Renal cortical epithelial cell (primary cell): ENCODE measurements around the gene MDFIC. TPM values are rescaled to one million over a fixed set of nuclear protein-coding genes. Genes with fewer than 3 reads are reported as not detected.
A peak's percentile ranks its signal among the peaks of the same experiment; 100 is the strongest.

Source experiments
- DNase-seq: peaks from one replicate; pipeline ENCODE4 v3.0.0-alpha.2; 2011; ENCODE audit warnings: low read depth
- total RNA-seq: library from RNA; depleted of rRNA; stranded (reverse); fragments of >200 nt; gene quantifications from 2 replicates; pipeline ENCODE4 v1.2.3, GENCODE V29; 2014

The MDFIC gene
- total RNA-seq, 1 donor from 2014 or later = 18.7 TPM

DNA sequence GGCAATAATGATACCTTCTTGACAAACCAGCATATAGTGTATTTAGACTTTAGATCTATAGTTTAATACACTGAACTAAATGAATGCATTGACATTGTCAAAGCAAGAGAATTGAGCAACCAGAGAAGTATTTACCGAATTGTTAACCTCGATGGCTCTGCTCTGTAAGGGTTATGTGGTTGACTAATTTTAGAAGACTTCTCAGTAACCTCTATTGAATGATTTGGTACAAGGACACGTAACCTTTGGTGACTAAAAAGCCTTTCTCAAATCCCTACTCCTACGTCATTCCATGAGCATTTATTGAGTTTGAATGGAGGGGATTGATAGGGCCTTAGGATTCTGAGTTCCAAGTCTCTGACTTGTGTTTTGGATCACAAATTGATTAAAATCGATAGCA is 67.6 kb downstream of the MDFIC start:
- DNase-seq = no peak

GRCh38 chr7:114997487-114998404 is 75.9 kb downstream of the MDFIC start:
- no peak for DNase-seq

DNA sequence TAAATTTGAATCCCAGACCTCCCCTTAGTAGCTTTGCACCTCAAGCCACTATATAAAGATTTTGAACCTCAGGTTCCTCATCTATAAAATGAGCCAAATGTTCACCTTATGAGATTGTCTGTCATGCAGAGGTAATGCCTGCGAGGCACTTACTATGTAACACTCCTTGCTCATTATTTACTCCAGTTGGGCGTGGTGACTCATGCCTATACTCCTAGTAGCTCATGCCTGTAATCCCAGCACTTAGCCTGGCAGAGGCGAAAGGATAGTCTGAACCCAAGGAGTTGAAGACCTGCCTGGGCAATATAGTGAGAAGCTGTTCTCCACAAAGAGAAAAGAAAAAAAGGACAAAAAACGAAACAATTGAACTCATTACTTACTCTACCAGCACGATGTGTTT is 82.2 kb downstream of the MDFIC start:
- peak; percentile 36 for DNase-seq

- DNase-seq = peak; percentile 61
Observed at GRCh38 chr7:115005251-115005650, 83.4 kb downstream of the MDFIC start.

DNA sequence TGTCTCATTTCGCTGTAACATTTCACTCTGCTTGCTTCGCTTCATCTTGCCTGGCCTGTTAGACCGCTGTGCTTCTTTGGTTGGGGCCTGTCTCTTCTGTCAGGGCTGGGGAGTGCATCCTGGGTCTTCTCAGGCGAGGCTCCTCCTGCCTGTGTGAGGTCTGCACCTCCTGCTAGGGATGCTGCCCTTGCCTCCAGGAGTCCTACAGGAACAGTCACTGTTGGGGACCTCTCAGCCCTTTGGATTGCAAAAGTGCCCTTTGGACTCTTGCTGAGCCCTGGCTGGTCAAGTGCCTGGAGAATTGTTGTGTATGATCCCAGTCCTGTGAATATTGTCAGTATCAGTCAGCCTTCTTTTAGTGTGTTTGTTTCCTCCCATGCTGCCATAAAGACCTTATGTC is 84.1 kb downstream of the MDFIC start:
- DNase-seq = peak; percentile 43

DNA sequence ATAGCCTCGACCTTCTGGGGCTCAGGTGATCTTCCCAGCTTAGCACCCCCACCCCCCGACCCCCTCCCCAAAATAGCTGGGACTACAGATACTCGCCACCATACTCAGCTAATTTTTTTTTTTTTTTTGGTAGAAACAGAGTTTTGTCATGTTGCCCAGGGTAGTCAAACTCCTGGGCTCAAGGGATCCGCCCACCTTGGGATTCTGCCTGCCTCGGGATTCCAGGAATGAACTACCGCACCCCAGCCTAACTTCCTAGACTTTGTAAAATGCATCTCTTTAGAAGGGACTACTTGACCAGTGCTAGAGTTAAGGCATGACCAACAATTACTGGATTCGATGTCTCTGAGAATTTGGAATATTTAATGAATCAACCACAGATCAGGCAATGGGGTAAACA is 85.9 kb downstream of the MDFIC start:
- DNase-seq = no peak

DNA sequence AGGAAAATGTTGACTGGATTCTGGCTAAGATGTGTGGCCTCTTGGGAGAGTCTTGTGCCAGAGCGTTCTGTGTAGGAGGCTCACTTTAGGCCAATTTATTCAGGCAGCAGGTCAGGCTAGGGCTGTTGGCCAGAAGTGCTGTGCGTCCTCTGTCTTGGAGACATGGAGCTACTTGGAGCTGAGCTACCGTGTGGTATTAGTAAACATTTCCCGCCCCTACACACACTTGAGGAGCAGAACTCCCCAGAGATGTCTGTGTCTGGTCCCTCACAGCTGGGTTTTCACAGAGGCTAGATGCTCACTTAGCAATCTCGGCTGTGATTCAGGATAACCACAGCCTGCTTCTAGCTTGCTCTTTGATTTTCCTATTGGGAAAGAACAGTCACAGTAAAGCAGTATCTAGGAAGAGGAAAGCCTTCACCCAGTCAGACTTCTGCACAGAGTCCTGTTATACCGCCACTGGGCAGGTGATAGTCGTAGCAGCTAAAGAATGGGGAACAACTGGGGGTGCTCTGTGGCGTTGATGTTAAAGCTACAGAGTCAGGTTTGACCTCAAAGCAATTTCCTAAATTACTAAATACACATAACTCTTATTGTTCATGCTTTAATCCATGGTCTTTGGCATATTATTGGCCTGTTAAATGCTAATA is 86.7 kb downstream of the MDFIC start:
- DNase-seq = no peak

- DNase-seq = no peak
Observed at GRCh38 chr7:115009139-115009538, 87.2 kb downstream of the MDFIC start.

DNA sequence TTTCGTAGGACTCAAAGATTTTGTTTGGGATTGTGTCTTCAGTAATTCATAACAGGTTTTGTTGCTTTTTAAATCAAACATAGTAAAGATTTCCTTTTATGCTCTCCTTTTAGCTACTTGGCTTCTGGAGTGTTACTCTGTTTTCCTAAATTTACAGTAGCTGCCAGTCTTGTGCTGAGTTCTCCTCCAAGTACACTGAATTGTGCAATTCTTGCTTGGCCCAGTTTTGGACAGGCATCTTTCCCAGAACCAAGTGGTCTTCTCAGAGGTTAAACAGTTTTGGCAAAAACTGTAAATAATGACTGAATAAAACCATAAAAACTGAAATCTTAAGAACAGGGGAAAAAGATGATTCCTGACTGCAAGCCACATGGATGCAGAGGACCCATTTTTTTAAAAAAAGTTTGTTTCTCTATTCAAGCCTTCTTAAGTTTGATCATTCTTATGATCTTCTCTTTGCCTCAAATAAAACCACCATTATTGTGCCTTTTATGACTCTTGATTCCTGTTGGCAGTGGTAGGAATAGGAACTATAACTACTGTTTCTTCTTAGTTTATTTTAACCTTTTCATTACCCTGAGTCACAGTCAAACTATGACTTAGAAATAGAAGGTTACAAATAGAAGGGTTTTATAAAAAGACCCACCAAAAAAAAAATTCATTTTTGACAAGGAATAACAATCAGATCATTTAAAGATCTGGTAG is 88.0 kb downstream of the MDFIC start:
- no peak for DNase-seq

DNA sequence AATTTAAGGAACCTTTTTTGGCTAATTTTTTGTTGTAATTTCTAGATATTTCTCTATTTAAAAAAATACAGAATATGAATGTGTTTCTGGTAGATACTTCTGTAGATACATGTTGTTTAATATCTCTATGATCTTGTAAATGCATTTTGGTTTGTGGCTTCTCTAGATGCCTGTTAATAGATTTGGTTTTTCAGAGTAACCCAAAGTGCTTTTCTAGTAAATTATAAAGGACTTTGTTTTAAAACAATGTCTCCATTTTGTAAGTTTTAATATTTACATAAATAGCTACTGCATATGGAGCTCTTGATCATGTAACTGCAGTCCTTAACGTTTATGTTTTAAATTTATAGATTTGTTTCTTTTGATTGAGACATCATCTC is 88.5 kb downstream of the MDFIC start:
- no peak for DNase-seq

DNA sequence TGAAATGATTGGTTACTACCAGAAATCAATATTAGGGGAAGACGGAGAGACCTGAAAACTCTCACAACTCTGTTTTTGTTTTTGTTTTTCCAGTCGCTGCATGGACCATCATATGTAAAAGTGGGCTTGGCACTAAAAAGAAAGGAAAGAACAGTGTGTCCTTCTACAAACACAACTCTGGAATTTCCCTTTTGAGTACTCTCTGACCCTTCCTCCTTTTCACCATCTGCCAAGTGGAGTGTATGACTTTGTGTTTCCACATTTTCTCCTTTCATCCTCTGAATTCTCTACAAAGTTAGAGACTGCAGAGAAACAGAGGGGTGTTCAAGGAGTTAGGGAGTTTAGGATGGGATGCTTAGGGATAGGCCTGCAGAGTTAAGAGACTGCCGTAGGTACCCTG is 92.0 kb downstream of the MDFIC start:
- no peak for DNase-seq

DNA sequence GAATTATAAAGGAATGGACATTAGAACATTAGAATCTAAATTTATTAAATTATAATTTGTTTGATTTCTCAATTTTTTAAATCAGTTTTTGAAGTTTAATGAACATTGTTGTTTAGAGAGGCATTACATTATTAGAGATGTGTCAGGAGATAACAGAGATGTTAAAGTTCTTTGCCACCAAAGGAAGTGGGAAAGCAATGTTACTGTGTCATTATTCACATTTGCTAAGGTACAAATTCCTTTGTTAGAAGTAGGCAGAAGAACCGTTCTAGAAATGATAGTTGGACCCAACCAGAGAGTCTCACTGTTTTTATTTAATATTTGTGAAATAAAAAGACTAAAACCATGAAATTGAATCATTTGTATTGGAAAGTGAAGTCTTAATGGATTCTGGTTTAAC is 92.9 kb downstream of the MDFIC start:
- no peak for DNase-seq

DNA sequence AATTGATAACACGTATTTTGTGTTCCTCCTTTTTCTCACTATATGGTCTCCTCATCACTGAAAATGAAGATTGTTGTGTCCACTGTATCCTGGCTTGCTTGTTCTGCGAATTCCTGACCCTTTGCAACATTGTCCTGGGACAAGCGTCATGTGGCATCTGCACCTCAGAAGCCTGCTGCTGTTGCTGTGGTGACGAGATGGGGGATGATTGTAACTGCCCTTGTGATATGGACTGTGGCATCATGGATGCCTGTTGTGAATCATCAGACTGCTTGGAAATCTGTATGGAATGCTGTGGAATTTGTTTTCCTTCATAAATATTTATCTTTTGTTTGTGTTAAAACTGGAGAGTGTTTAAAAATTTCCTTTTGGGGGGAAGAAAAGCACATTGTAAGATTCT is 93.7 kb downstream of the MDFIC start:
- peak; percentile 33 for DNase-seq

DNA sequence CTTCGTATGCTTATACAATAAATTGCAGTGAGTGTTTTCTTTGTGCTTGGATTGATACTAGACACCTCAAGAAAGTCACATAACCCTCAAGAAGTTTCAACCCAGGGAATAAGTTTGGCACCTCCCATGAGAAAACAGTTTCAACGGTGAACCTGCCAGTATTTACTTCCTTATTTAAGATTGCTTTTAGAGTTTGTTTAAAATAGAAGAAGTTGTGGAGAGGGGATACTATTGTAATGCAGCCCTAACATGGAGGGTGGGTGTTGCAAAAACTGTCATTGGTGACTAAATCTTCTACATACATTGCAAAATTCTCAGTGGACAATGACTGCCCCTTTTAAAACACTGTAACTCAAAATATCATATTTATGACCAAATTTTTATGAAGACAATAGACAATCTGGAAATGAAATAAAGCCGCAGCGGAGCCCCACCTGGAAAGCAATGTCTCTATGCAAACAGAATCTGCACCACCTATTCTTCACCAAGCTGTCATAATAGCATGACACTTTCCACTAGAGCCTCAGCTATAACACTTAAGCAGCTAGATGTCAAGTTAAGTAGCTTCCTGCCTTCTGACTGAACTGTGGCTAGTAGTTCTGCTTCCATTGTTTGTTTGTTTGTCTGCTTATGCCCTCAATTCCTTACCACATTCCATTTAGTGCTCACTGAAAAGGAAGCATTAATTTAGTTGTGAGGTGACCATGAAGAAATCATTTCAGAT is 98.2 kb downstream of the MDFIC start:
- DNase-seq = no peak

DNA sequence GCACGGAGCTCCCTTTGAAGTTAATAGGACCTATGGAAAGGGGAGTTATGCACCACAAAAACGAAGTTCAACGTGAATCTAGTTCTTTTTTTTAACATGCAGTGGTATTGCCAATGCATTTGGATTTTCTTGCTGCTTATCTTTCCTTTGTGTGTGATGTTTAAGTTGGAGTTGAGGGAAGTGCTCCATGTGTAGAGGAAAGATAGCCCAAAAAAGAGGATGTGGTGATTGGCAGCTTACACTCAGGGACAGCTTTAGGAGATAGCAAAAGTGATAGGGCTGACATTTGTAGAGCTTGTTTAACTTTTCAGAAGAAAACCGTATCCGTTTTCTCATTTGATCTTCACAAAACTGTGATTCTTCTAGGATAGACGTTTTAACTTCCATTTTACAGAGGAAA is 101.3 kb downstream of the MDFIC start:
- DNase-seq = no peak

GRCh38 chr7:115024276-115024675 is 102.4 kb downstream of the MDFIC start:
- DNase-seq = no peak

DNA sequence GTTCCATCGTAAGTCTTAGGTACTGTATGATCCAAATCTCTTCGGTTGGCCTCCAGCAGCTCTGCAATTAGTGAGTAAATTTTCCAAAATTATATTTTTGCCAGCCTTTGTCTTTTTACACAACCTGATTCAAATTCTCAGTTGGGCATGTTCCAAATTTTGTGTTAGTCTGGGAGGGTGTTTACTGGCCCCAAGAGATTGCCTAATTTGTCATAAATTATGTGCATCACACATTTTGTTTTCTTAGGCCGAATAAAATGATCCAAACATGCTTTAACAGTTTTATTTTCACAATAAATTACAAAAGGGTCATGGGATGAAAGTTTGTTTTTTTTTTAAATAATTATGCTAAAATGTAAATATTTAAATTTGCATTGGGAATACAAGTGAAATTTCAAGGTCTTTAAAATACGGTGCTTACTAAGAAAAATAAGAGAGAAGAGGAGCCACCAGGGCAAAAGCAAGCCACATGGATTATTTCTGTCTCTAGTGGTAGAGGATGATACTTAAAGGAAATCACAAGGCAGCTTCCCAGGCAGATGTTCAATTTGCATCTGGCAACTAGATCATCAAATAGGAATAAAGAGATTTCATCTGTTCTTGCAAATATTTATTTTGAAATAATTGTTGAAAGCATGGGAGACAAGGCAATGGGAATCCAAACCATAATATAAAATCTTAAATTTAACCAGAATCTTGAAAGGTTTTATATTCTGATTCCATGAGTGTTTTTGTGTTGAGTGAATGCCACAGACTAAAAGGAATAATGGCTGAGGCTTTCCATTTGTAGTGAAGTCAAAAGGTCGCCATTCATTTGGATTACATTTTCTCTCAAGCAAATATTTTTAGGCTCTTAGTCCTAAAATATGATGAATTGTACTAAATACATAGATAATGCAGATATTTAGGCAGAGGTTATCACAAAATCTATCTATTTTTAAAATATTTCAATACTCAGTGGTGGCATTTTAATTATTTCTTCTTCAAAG is 111.1 kb downstream of the MDFIC start:
- DNase-seq = no peak

DNA sequence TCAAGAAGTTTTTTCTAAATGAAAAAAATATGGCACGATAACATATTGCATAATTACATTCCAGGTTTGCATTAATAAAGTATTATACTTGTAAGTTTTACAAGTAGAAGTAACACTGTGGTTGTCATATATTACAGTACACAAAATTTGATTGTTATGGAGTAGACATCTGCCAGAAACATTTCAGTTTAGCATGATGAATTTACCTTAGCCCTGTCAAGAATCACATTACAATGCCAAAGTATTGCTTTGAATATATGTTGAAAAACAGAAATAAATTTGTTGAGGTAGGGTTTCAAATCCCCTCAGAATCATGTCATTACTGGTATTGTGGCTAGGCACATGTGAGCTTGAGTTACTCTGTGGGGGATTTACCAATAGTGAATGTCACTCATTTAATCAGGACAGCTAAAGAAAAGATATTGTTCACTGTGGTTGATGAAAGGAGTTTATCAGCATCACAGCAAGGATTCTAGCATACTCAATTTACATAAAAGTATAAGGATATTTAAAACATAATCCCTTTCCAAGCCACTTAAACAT is 112.1 kb downstream of the MDFIC start:
- no peak for DNase-seq

- no peak for DNase-seq
Observed at GRCh38 chr7:115034515-115034914, 112.6 kb downstream of the MDFIC start.

DNA sequence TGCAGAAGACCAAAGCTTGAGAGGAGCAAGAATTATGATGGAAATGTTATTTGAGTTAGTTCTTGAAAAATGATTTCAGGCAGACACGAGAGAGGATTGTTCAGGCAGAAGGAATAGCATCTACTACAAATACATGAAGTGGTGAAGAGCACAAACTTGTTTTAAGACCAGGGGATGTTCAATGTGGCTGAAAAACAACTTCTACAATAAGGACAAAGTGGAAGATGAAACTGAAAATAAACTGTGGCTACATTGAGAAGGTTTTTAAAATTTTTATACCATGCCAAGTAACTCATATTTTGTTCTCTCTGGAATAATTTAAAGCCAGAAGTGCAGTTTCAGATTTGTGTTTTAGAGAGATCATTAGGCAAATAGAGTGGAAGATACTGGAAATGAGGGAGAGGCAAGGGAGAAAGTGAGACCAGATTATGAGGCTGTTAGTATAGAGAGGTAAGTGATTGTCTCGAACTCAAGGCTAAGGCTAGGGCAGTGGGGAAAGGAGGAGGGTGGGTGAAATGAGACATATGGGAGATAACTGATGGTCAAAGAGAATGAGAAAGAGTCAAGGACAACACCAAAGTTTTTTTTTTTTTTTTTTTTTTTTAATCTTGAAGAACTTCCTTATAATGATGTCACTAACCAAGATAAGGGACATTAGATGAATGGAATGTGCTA is 115.4 kb downstream of the MDFIC start:
- DNase-seq = no peak
